Measurements from ENCODE around the gene TUBGCP6.

The TUBGCP6 gene

GRCh38 chr22:50222508-50222907, 22.3 kb downstream of the TUBGCP6 start:
- no peak for DNase-seq

GRCh38 chr22:50221410-50222300, 23.2 kb downstream of the TUBGCP6 start:
- no peak for DNase-seq

- no peak for DNase-seq
Measured at GRCh38 chr22:50220603-50221409, 24.0 kb downstream of the TUBGCP6 start.

GRCh38 chr22:50219800-50220602, 24.8 kb downstream of the TUBGCP6 start:
- no peak for DNase-seq

GRCh38 chr22:50218996-50219727, 25.7 kb downstream of the TUBGCP6 start:
- DNase-seq, result no peak

GRCh38 chr22:50218153-50218995, 26.4 kb downstream of the TUBGCP6 start:
- no peak for DNase-seq

- DNase-seq, result no peak
Measured at GRCh38 chr22:50217543-50218152, 27.2 kb downstream of the TUBGCP6 start.

- DNase-seq, result no peak
Measured at GRCh38 chr22:50216684-50217520, 27.9 kb downstream of the TUBGCP6 start.

GRCh38 chr22:50216055-50216683, 28.7 kb downstream of the TUBGCP6 start:
- DNase-seq, result no peak

GRCh38 chr22:50215297-50216054, 29.3 kb downstream of the TUBGCP6 start:
- no peak for DNase-seq

GRCh38 chr22:50213263-50213662, 31.6 kb downstream of the TUBGCP6 start:
- no peak for DNase-seq

- no peak for DNase-seq
Measured at GRCh38 chr22:50211147-50211546, 33.7 kb downstream of the TUBGCP6 start.

GRCh38 chr22:50210378-50211139, 34.3 kb downstream of the TUBGCP6 start:
- DNase-seq, result no peak

- peak; percentile 82 for DNase-seq
Measured at GRCh38 chr22:50209893-50210292, 34.9 kb downstream of the TUBGCP6 start.

- no peak for DNase-seq
Measured at GRCh38 chr22:50208939-50209892, 35.6 kb downstream of the TUBGCP6 start.

- DNase-seq, result no peak
Measured at GRCh38 chr22:50208430-50208938, 36.3 kb downstream of the TUBGCP6 start.

All from CD4-positive, alpha-beta T cell treated with Interleukin-6 for 4 hours (primary cell).